Activated T-helper 1 cell treated with anti-CD3 and anti-CD28 coated beads, Interleukin-12 subunit alpha, Interleukin-12 subunit beta, Interleukin-2, Interleukin-4 antibody, amounts not matched to agents 30 ng/mL and 10 ng/mL and 1 ng/mL, durations not matched to agents 14 hours and 24 hours and 36 hours (primary cell): ENCODE results near the gene HYAL2. TPM values are rescaled to one million over a fixed set of nuclear protein-coding genes. Genes with fewer than 3 reads are reported as not detected.

Experiments
- DNase-seq: peaks from one replicate; pipeline ENCODE4 v3.0.0; 2021; ENCODE audit warnings: low spot score
- H3K27ac Mint-ChIP-seq: one replicate; pipeline ENCODE4 v1.8.0; 2021; ENCODE audit warnings: mild to moderate bottlenecking, mixed read lengths
- H3K27me3 Mint-ChIP-seq: one replicate; pipeline ENCODE4 v1.8.0; 2022; ENCODE audit warnings: mild to moderate bottlenecking, moderate library complexity, mixed read lengths; ENCODE audit not compliant: insufficient read depth
- H3K36me3 Mint-ChIP-seq: one replicate; pipeline ENCODE4 v1.8.0; 2021; ENCODE audit warnings: low read depth, mixed read lengths
- H3K4me1 Mint-ChIP-seq: one replicate; pipeline ENCODE4 v1.8.0; 2021; ENCODE audit warnings: low read depth, mixed read lengths
- H3K4me3 Mint-ChIP-seq: one replicate; pipeline ENCODE4 v1.8.0; 2021; ENCODE audit warnings: mild to moderate bottlenecking, moderate library complexity, mixed read lengths
- H3K9me3 Mint-ChIP-seq: one replicate; pipeline ENCODE4 v1.8.0; 2021; ENCODE audit warnings: mixed read lengths
- intact Hi-C: fragments of 100-400 bp; cut with micrococcal nuclease; formaldehyde crosslinking; loops from one replicate; pipeline ENCODE4 v1.15.1; 2024
- total RNA-seq: library from RNA; stranded (reverse); gene quantifications from 2 replicates; pipeline ENCODE4 v1.2.3, GENCODE V29; 2022

Gene HYAL2
- total RNA-seq, 1 donor from 2014 or later = 15.5 TPM

DNA sequence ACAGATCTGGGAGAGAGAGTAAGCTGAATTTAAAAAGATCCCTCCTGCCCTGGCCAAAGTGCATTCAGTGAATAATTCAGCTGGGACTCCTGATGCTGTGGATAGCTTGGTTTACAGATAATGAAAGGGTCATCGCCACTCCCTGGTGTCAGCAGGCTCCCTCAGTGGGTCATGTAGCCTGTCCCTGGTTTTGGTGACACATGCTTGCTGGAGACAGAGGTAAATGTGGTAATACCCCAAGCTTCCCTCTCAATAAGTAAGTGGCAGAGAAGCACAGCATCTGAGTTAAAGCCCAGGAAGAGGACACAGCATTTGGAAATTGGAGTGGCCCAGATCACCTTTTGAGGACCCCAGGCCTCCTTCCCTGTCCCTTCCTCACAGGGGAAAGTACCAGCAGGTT, 34.9 kb upstream of the HYAL2 start:
- no peak for DNase-seq
- H3K9me3 Mint-ChIP-seq = no peaks in the 10 kb centered on the region
- intact Hi-C loops = loop anchor here (10.0 kb wide), 3 partner anchors 1327 to 1697 kb away; partner anchors contain the start of genes DUSP7 and RPL29
- no peak overlapping the region for H3K27ac Mint-ChIP-seq
- peaks cover 18% of the 10 kb centered on the region for H3K36me3 Mint-ChIP-seq
- peaks cover 45% of the 10 kb centered on the region for H3K4me1 Mint-ChIP-seq
- H3K4me3 Mint-ChIP-seq = peak overlapping the region; percentile 99
- no peaks in the 10 kb centered on the region for H3K27me3 Mint-ChIP-seq

DNA sequence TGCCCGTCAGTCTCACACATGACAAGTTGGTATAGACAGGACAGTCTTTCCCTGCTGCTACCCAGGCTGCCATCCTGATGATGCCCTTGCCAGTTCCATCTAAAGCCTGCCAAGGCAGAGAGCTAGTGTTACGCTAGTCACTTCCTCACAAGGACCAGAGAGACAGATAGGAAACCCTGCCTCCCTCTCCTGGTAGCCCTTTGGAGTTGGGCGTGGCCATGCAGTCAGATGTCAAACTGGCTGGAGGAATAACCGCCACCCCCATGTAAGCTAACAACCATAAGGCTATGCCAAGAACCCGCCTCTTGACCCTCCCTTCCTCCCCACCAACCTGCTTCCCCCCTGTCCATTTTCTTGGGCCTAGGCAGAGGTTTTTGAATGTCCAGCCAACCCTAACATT, 34.0 kb upstream of the HYAL2 start:
- Mint-ChIP-seq H3K4me3 (peak overlapping the region; percentile 99), H3K27me3 (no peaks in the 10 kb centered on the region), H3K27ac (no peak overlapping the region), H3K9me3 (no peaks in the 10 kb centered on the region), H3K4me1 (peaks cover 46% of the 10 kb centered on the region), H3K36me3 (peaks cover 18% of the 10 kb centered on the region)
- intact Hi-C loops = loop anchor here (10.0 kb wide), 3 partner anchors 1328 to 1698 kb away; partner anchors contain the start of genes DUSP7 and RPL29
- no peak for DNase-seq

DNA sequence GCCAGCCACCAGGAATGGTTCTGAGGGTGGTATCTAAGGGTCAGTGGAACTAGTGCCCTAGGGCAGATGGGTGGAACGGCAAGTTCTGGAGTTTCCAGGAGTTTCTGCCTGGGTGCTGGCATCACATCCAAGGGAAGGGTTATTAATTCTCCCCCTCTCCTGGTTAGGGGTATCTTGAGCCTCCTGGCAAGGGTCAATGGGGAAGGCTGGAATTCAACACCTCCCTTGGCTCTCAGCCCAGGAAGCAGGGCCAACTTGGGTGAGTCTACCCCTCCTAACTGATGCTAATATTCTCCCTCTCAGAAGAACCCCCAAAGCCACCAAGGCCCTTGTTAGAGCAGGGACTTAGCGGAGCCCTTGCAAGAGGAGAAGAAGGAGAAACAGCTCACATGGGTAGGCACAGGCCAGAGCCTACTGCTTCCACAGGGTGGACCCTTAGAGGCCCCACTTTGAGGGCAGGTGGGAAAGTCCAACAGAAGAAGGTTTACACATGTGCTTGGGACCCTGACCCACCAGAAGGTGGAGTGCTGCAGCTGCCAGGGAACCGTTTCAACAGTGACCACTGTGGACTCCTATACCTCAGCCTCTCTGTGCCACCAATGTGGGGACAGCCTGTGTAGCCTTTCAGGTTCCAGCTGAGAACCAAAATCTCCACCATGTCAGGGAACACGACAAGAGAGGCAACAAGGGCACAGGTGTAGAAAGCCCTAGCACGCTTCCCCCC, 33.4 kb upstream of the HYAL2 start:
- peaks cover 51% of the 10 kb centered on the region for H3K4me1 Mint-ChIP-seq
- intact Hi-C loops = loop anchor here (10.0 kb wide), 3 partner anchors 1329 to 1699 kb away; partner anchors contain the start of genes DUSP7 and RPL29
- H3K36me3 Mint-ChIP-seq = peaks cover 23% of the 10 kb centered on the region
- H3K4me3 Mint-ChIP-seq = peak overlapping the region; percentile 99
- H3K9me3 Mint-ChIP-seq = no peaks in the 10 kb centered on the region
- H3K27me3 Mint-ChIP-seq = no peaks in the 10 kb centered on the region
- DNase-seq = no peak
- H3K27ac Mint-ChIP-seq = no peak overlapping the region

DNA sequence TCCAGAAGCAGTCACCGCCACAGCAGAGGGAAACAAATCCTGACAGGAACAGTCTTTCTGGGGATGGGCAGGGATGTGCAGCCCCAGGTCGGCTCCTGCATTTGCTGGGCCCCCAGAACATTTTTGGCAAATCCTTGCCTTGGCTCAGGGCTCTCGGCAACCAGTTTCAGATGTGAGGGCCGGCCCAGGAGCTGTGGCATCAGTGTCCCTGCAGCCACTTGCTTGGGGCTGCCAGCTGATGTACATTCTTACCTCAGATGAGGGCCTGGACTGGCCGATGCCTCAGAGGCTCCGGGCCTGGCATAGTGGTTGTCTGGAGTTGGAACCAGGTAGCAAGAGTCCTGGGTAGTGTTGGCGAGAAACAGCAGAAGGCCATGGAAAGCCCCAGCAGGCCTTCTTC, 32.3 kb upstream of the HYAL2 start:
- H3K4me1 Mint-ChIP-seq = peaks cover 57% of the 10 kb centered on the region
- H3K27ac Mint-ChIP-seq = no peak overlapping the region
- no peak overlapping the region for H3K4me3 Mint-ChIP-seq
- H3K9me3 Mint-ChIP-seq = no peaks in the 10 kb centered on the region
- intact Hi-C loops = loop anchor here (10.0 kb wide), 3 partner anchors 1330 to 1700 kb away; partner anchors contain the start of genes DUSP7 and RPL29
- peaks cover 31% of the 10 kb centered on the region for H3K36me3 Mint-ChIP-seq
- no peak for DNase-seq
- no peaks in the 10 kb centered on the region for H3K27me3 Mint-ChIP-seq

DNA sequence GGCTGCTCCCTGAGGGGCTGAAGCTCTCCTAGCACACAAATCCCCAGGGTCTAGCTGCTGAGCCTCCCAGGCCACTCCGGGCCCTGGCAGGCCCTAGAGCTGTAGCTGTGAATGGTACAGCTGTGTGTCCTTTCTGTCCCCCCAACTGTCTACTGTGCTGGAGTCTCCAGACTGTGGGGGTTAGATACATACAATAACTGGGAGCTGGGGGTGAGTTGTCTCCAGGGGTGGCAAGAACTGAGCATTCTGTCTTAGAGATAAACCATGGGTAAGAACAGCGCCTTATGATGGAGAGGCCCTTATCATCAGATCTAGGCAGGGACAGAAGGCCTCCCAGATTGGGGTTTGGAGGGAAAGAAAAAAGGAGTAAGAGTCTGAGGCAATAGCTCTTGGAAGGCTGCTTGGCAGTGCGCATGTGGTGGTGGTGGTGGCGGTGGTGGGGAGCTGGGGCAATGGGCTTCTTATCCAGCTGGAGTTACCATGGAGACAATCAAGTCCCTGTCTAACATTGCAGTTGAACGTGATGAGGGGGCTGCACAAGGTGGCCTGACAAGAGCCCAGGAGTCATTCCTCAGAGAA, 31.7 kb upstream of the HYAL2 start:
- no peaks in the 10 kb centered on the region for H3K27me3 Mint-ChIP-seq

DNA sequence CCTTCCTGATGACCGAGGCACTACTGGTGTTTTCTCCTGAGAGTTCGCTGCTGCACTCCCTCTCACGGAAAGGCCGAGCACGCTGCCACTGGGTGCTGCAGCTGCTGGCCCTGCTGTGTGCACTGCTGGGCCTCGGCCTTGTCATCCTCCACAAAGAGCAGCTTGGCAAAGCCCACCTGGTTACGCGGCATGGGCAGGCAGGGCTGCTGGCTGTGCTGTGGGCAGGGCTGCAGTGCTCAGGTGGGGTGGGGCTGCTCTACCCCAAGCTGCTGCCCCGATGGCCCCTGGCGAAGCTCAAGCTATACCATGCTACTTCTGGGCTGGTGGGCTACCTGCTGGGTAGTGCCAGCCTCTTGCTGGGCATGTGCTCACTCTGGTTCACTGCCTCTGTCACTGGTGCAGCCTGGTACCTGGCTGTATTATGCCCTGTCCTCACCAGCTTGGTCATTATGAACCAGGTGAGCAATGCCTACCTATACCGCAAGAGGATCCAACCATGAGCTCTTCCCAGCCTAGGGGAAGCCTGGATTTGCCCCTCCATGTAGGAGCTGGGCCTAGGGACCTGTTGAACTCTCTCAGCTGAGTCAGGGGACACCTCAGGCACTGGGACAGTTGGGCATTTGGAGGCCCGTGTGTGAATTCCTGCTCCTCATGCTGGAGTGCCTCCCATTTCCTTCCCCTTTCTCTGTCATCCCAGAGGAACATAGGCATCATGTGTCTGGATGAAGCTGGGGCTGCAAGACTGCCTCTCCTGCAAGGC, 30.9 kb upstream of the HYAL2 start:
- Mint-ChIP-seq H3K4me3 (no peak overlapping the region), H3K9me3 (no peaks in the 10 kb centered on the region), H3K4me1 (peaks cover 59% of the 10 kb centered on the region), H3K27me3 (no peaks in the 10 kb centered on the region), H3K36me3 (peaks cover 33% of the 10 kb centered on the region), H3K27ac (no peak overlapping the region)
- no peak for DNase-seq
- intact Hi-C loops = loop anchor here (10.0 kb wide), 3 partner anchors 1331 to 1701 kb away; partner anchors contain the start of genes DUSP7 and RPL29

More for the DNA sequence above, 31.7 kb upstream of the HYAL2 start:
- Mint-ChIP-seq H3K4me3 (no peak overlapping the region), H3K27ac (no peak overlapping the region), H3K9me3 (no peaks in the 10 kb centered on the region), H3K4me1 (peaks cover 56% of the 10 kb centered on the region), H3K36me3 (peaks cover 30% of the 10 kb centered on the region)
- no peak for DNase-seq
- intact Hi-C loops = loop anchor here (10.0 kb wide), 3 partner anchors 1331 to 1701 kb away; partner anchors contain the start of genes DUSP7 and RPL29

DNA sequence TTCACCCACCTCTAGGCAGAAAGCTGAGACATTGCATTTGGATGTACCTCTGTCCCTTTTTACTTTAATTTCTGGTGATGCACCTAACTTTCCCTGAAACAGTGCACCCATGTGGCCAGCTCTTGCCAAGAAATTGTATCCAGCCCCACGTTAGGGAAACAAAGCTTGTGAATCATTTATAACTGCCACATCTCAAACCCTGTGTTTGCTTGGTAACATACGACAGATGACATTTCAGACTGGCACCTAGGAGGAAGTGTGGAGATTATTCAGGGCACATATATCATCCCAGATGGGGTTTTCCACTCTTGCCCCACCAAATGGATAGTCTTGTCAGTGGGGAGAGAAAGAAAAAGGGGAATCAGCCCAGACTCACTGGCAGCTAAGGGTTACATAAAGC, 30.2 kb upstream of the HYAL2 start:
- peak overlapping the region; percentile 30 for H3K4me3 Mint-ChIP-seq
- intact Hi-C loops = loop anchor here (10.0 kb wide), 3 partner anchors 1332 to 1702 kb away; partner anchors contain the start of genes DUSP7 and RPL29
- no peaks in the 10 kb centered on the region for H3K9me3 Mint-ChIP-seq
- H3K27ac Mint-ChIP-seq = no peak overlapping the region
- H3K36me3 Mint-ChIP-seq = peaks cover 33% of the 10 kb centered on the region
- peaks cover 59% of the 10 kb centered on the region for H3K4me1 Mint-ChIP-seq
- no peaks in the 10 kb centered on the region for H3K27me3 Mint-ChIP-seq
- DNase-seq = no peak

DNA sequence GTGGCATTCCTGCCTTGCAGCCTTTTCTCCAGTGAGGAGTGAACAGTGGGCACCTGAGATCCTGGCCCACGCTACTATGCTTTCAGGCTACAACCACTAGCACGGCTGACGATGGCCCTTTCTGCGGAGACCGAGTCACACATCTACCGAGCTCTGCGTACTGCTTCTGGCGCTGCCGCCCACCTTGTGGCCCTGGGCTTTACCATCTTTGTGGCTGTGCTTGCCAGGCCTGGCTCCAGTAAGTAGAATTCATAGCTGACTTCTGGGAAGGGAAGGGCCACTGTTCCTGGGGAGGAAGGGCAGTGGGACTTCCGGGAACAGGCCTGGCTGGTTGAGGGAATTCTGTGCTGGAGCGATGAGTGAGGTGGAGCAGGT, 28.8 kb upstream of the HYAL2 start:
- H3K9me3 Mint-ChIP-seq = no peaks in the 10 kb centered on the region
- H3K27me3 Mint-ChIP-seq = no peaks in the 10 kb centered on the region
- peaks cover 55% of the 10 kb centered on the region for H3K4me1 Mint-ChIP-seq
- peak overlapping the region; percentile 95 for H3K27ac Mint-ChIP-seq
- DNase-seq = no peak
- intact Hi-C loops = loop anchor here (1.0 to 10.0 kb wide), 8 partner anchors 8 to 1703 kb away; partner anchors contain the start of genes CISH, DUSP7, IFRD2 and RPL29
- H3K36me3 Mint-ChIP-seq = peaks cover 33% of the 10 kb centered on the region
- peak overlapping the region; percentile 95 for H3K4me3 Mint-ChIP-seq

DNA sequence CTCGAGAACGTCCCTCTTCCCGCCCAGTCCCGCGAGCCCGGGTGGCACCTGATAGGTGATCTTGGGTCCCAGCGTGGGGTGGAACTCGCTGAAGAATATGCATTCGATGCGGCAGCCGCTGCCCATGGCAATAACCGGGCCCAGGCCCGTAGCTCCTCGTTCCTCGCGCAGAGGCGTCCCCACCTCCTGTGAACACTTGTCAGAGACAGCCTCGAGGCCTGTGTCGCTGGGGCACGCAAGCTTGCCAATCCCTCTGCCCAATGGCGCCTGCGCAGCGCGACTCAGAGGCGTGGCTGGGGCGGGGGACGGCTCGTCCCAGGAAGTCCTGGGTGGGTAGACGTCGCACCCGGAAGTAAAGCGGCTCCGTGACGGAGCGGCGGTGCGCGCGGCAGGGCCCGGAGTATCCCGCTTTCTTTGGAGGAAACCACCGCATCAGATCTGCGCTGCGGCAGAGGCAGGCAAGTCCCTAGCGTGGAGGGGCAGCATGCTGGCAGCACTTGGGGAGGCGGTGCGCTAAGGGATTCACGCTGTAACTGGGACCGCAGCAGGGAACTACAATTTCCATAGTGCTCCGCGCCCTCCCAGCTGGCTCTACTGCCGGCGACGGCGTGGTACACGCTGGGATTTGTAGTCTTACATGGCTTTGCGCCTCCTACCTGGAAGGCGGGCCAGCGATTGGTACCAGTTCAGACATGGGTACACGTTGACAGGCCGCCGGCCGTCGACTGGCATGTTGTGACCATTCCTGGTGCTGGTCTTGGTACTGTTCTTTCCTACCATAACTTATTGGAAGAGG, 28.2 kb upstream of the HYAL2 start, which contains the start of the genes CYB561D2 and NPRL2:
CYB561D2 (plus strand) TSS at position 336 of the 796 bp plus-strand sequence. CDS start 572 bp downstream, outside the sequence.
NPRL2 (minus strand) TSS at position 249 of the 796 bp plus-strand sequence; CDS start at position 126, 123 bp downstream.
- Mint-ChIP-seq H3K9me3 (no peaks in the 10 kb centered on the region), H3K36me3 (peaks cover 33% of the 10 kb centered on the region), H3K4me3 (peak within 1 kb of the TSS; percentile 95), H3K27ac (peak within 1 kb of the TSS; percentile 95), H3K4me1 (peaks cover 55% of the 10 kb centered on the region), H3K27me3 (no peaks in the 10 kb centered on the region)
- peak; percentile 100 for DNase-seq
- intact Hi-C loops = loop anchor here (1.0 to 10.0 kb wide), 10 partner anchors 9 to 1704 kb away; partner anchors contain the start of genes CISH, DUSP7, HYAL3 and IFRD2

DNA sequence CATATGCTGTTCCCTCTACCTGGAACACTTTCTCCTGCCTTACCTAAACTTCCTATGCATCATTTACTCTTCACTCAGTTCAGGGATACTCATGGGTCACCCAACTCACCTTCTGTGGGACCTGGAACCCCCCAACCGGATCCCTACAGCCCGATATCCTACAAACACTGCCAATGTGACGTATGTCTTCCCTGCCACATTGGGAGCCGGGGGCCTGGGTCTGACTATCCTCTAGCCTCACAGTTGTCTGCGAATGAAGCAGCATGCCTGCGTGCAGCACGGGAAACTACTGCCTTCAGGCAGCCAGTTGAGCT, 27.6 kb upstream of the HYAL2 start:
- DNase-seq = no peak
- peaks cover 30% of the 10 kb centered on the region for H3K36me3 Mint-ChIP-seq
- H3K27me3 Mint-ChIP-seq = no peaks in the 10 kb centered on the region
- intact Hi-C loops = loop anchor here (1.0 to 10.0 kb wide), 7 partner anchors 10 to 1705 kb away; partner anchors contain the start of genes CISH, DUSP7, HYAL3 and NAA80
- no peaks in the 10 kb centered on the region for H3K9me3 Mint-ChIP-seq
- H3K27ac Mint-ChIP-seq = peak overlapping the region; percentile 95
- H3K4me3 Mint-ChIP-seq = peak overlapping the region; percentile 95
- H3K4me1 Mint-ChIP-seq = peaks cover 56% of the 10 kb centered on the region

DNA sequence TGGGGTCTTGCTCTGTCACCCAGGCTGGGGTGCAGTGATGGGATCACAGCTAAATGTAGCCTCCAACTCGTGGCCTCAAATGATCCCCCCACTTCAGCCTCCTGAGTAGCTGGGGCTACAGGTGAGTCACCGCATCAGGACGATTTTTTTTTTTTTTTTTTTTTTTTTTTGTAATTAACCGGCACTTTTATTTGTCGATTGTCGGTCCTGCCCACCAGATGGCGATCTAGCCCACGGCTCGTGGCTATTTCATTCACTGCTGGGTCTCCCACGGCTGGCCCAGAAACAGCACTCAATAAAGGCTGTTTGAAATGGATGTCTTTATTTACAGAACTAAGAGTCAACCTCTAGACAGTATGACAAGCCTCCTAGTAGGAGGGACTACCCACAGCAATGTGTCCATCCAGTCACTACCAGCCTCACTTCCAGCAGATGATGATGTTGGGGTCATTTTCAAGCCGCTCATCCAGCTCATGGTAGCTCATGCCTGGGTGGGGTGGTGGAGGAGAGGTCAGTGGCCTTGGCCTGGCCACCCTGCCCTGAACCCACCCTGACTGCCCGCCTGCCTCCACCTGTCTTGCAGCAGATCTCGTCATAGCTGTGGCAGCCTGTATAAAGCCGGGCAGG, 24.8 kb upstream of the HYAL2 start:
- intact Hi-C loops = loop anchor here (1.0 kb wide), 4 partner anchors 89 to 220 kb away; partner anchors contain the start of gene C3orf18

More for the DNA sequence above, 24.8 kb upstream of the HYAL2 start:
- Mint-ChIP-seq H3K4me3 (no peak overlapping the region), H3K36me3 (peaks cover 22% of the 10 kb centered on the region), H3K27ac (no peak overlapping the region), H3K9me3 (no peaks in the 10 kb centered on the region), H3K4me1 (peaks cover 57% of the 10 kb centered on the region), H3K27me3 (no peaks in the 10 kb centered on the region)
- peak; percentile 66 for DNase-seq
